Glutamatergic neuron (in vitro differentiated cells): ENCODE data around the gene ZNF746. TPM values are rescaled to one million over a fixed set of nuclear protein-coding genes. Genes with fewer than 3 reads are reported as not detected.

Experiments
- DNase-seq: peaks from one replicate; pipeline ENCODE4 v3.0.0; 2022
- H3K27ac Mint-ChIP-seq: one replicate; pipeline ENCODE4 v1.8.0; 2020; ENCODE audit warnings: mild to moderate bottlenecking, mixed read lengths, inconsistent platforms; ENCODE audit not compliant: unreplicated experiment
- H3K27me3 Mint-ChIP-seq: one replicate; pipeline ENCODE4 v1.8.0; 2020; ENCODE audit warnings: mild to moderate bottlenecking, moderate library complexity, mixed read lengths, inconsistent platforms; ENCODE audit not compliant: unreplicated experiment
- H3K36me3 Mint-ChIP-seq: one replicate; pipeline ENCODE4 v1.8.0; 2020; ENCODE audit warnings: mild to moderate bottlenecking, mixed read lengths, inconsistent platforms; ENCODE audit not compliant: unreplicated experiment
- H3K4me1 Mint-ChIP-seq: one replicate; pipeline ENCODE4 v1.8.0; 2020; ENCODE audit warnings: mild to moderate bottlenecking, low read depth, mixed read lengths, inconsistent platforms; ENCODE audit not compliant: unreplicated experiment
- H3K4me3 Mint-ChIP-seq: one replicate; pipeline ENCODE4 v1.8.0; 2020; ENCODE audit warnings: mild to moderate bottlenecking, mixed read lengths, inconsistent platforms; ENCODE audit not compliant: unreplicated experiment
- H3K9me3 Mint-ChIP-seq: one replicate; pipeline ENCODE4 v1.8.0; 2020; ENCODE audit warnings: mild to moderate bottlenecking, moderate library complexity, mixed read lengths, inconsistent platforms; ENCODE audit not compliant: unreplicated experiment
- total RNA-seq: library from RNA; stranded (reverse); fragmentation: NEBNext Ultra II Directional; extraction: Animal tissue kit (Norgen Biotek cat#: 25700); gene quantifications from one replicate; pipeline ENCODE4 v1.2.1, GENCODE V29; 2021; ENCODE audit not compliant: unreplicated experiment
- TF ChIP-seq, protein P1 (sequence below): fragments of 200-600 bp; sonication (generic); IDR thresholded peaks from one replicate; pipeline ENCODE4 v1.5.0; 2021; ENCODE audit not compliant: partially characterized antibody, unreplicated experiment

The ZNF746 gene
- total RNA-seq, 1 donor from 2014 or later = 22.8 TPM

DNA sequence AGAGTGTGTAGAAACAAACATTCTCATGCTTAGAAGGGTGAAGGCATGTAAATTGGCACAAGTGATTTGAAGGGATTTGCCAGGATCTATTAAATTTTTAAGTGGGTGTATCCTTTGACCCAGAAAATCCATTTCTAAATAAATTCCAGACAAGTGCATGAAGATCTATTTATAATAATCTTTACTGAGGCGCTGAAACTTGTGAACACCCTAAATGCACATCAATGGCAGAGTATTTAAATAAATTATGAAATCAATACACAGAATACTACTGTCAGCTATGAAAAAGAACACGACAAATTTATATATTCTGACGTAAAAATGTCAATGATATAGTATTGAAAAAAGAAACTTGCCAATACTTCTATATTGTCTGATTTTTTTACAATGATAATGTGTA lies 54.7 kb downstream of the ZNF746 start:
- peaks cover 4% of the 10 kb centered on the region for H3K36me3 Mint-ChIP-seq
- no peak overlapping the region for H3K27ac Mint-ChIP-seq
- no peak for DNase-seq
- H3K4me3 Mint-ChIP-seq = no peak overlapping the region
- peaks cover 2% of the 10 kb centered on the region for H3K27me3 Mint-ChIP-seq
- no peaks in the 10 kb centered on the region for H3K9me3 Mint-ChIP-seq
- H3K4me1 Mint-ChIP-seq = peaks cover 20% of the 10 kb centered on the region
- TF ChIP-seq, protein P1, sequence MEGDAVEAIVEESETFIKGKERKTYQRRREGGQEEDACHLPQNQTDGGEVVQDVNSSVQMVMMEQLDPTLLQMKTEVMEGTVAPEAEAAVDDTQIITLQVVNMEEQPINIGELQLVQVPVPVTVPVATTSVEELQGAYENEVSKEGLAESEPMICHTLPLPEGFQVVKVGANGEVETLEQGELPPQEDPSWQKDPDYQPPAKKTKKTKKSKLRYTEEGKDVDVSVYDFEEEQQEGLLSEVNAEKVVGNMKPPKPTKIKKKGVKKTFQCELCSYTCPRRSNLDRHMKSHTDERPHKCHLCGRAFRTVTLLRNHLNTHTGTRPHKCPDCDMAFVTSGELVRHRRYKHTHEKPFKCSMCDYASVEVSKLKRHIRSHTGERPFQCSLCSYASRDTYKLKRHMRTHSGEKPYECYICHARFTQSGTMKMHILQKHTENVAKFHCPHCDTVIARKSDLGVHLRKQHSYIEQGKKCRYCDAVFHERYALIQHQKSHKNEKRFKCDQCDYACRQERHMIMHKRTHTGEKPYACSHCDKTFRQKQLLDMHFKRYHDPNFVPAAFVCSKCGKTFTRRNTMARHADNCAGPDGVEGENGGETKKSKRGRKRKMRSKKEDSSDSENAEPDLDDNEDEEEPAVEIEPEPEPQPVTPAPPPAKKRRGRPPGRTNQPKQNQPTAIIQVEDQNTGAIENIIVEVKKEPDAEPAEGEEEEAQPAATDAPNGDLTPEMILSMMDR = no peak

DNA sequence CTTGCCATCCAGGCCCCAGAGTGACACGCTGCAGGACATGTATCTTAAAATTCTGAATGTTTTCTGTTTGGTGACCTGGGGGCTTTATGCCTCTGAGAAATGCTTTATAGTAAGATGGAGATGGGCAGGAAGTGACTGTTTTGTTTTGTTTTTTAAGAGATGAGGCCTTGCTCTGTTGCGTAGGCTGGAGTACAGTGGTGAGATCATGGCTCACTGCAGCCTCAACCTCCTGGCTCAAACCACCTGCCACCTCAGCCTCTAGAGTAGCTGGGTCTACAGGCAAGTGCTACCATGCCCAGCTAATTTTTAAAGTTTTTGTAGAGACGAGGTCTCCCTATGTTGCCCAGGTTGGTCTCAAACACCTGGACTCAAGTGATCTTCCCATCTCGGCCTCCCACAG lies 57.4 kb downstream of the ZNF746 start:
- Mint-ChIP-seq H3K36me3 (peaks cover 4% of the 10 kb centered on the region), H3K27ac (no peak overlapping the region), H3K9me3 (no peaks in the 10 kb centered on the region), H3K4me3 (no peak overlapping the region), H3K4me1 (peaks cover 20% of the 10 kb centered on the region), H3K27me3 (peaks cover 2% of the 10 kb centered on the region)
- no peak for DNase-seq
- TF ChIP-seq, protein P1 = no peak

DNA sequence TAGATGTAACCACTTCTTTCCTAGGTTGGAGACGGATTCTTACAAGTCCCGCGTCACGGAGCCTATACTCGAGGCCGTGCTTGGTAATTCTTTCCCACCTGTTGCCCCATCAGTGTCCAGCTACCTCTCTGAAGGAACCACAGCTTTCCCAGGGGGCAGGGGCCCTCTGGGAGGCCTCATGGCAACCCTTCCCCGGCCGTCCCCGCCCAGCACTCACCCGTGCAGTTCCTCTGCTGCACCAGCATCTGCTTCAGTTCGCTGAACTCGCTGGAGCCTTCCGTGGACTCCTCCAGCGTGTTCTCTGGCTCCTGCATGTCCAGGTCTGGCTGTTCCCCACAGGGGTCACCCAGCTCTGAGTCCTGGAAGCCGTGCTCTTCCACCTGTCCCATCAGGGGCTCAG lies 61.3 kb downstream of the ZNF746 start:
- Mint-ChIP-seq H3K36me3 (peaks cover 20% of the 10 kb centered on the region), H3K9me3 (peaks cover 3% of the 10 kb centered on the region), H3K4me1 (peaks cover 20% of the 10 kb centered on the region), H3K27ac (no peak overlapping the region), H3K4me3 (no peak overlapping the region), H3K27me3 (peaks cover 3% of the 10 kb centered on the region)
- TF ChIP-seq, protein P1 = no peak
- no peak for DNase-seq

DNA sequence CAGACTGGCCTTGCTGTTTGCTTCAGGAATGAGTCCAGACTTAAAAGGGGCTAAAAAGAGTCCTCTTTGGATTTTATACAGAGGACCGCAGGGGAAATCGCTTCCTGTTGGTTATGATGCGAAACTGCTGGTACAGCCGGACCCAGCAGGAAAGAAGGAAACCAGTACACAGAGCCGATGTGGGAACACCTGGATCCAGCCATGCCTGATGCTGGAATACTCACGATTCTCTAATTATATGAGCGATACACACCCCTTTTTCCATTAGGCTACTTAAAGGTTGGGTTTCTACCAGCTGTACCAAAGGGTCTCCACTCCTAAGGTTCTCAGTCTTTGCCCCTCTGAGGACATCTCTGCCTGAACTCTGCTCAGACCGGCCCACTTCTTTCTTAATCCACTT lies 64.5 kb downstream of the ZNF746 start:
- Mint-ChIP-seq H3K27me3 (peaks cover 1% of the 10 kb centered on the region), H3K4me3 (no peak overlapping the region), H3K36me3 (peaks cover 26% of the 10 kb centered on the region), H3K4me1 (no peaks in the 10 kb centered on the region), H3K9me3 (peaks cover 5% of the 10 kb centered on the region), H3K27ac (no peak overlapping the region)
- DNase-seq = no peak
- TF ChIP-seq, protein P1 = no peak

DNA sequence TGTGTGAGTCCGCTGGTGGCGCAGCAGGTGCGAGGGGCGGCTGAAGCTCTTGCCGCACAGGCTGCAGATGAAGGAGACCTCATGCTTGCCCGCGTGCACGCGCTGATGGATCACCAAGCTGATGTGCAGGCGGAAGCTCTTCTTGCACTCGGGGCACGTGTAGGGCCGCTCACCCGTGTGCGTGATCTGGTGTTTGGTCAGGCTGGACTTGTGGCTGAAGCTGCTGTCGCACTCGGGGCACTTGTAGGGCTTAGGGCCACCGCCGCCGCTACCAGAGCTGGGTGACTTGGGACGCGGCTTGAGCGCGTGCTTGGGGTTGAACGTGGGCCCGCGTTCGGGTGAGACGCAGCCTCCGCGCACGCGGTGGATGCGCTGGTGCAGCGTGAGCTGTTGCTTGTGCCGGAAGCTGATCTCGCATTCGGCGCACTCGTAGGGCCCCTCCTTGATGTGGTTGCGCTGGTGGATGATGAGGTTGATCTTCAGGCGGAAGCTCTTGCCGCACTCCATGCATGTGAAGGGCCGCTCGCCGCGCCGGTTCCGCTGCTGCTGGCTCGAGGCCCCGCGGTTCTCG lies 65.4 kb downstream of the ZNF746 start:
- peaks cover 1% of the 10 kb centered on the region for H3K27me3 Mint-ChIP-seq
- peaks cover 5% of the 10 kb centered on the region for H3K9me3 Mint-ChIP-seq
- no peak overlapping the region for H3K4me3 Mint-ChIP-seq
- no peak overlapping the region for H3K27ac Mint-ChIP-seq
- DNase-seq = no peak
- peaks cover 26% of the 10 kb centered on the region for H3K36me3 Mint-ChIP-seq
- H3K4me1 Mint-ChIP-seq = peaks cover 2% of the 10 kb centered on the region
- TF ChIP-seq, protein P1 = no peak
